Midbrain (tissue), 1 donor: ENCODE data around the gene CCND3.
A peak's percentile ranks its signal among the peaks of the same experiment; 100 is the strongest.

ENCODE experiments used
- DNase-seq: peaks from one replicate; lab custom pipeline; 2025; lab: John Stamatoyannopoulos, UW

CCND3 gene

DNA sequence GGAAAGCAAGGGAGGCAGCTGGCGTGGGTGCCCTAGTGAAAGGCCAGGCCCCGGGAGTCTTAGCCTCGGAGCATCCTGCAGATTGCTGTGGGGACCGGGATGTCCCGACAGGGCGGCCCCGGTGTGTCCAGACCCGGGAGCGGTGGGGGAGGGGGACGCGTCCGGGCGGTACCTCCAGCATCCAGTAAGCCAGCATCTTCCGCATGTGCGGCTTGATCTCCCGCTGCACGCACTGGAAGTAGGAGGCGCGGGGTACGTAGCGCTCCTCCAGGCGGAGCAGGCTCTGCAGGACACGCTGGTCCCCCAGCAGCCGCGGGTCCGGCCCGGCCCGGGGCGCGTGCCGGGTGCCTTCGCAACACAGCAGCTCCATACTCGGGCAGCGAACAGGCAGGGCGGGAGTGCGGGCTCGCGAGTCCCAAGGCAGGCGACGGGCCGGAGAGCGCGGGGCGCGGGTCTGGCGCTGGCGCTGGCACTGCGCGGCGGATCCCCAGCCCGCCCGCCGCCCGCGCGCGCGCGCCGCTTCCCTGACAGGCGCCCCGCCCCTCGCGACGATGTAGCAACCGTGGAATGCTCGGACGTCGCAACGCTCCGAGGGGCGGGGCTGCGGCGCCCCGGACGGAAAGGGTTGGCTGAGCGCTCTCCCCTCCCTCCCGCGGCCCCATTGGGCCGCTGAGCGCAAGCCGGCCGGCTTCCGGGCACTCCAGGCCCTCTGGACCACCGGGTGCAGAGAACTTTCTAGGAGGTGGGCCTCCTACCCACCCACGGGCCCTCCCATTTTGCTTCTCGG lies at the start of gene CCND3:
CCND3 (minus strand) TSS at position 529 of the 787 bp plus-strand sequence; CDS start at position 370, 159 bp downstream.
- DNase-seq, result peak; percentile 93

- DNase-seq, result no peak
These were observed 44.7 kb upstream of the CCND3 start for GRCh38 chr6:41986339-41986738.

DNA sequence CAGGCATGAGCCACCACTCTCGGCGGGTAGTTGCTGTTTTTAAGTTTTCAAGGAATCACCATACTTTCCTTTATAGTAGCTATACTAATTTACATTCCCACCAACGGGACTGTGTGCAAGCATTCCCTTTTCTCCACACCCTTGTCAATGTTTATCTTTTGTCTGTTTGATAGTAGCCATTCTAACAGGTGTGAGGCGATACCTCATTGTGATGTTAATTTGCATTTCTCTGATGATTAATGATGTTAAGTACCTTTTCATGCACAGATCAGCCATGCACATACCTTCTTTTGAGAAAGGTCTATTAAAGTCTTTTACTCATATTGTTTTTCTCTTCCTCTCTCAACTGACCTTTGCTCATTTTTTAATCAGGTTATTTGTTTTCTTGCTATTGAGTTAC lies 43.0 kb upstream of the CCND3 start:
- no peak for DNase-seq

- no peak for DNase-seq
These were observed 35.3 kb upstream of the CCND3 start for GRCh38 chr6:41976794-41977484.

GRCh38 chr6:41975276-41975675 lies 33.7 kb upstream of the CCND3 start:
- no peak for DNase-seq

DNA sequence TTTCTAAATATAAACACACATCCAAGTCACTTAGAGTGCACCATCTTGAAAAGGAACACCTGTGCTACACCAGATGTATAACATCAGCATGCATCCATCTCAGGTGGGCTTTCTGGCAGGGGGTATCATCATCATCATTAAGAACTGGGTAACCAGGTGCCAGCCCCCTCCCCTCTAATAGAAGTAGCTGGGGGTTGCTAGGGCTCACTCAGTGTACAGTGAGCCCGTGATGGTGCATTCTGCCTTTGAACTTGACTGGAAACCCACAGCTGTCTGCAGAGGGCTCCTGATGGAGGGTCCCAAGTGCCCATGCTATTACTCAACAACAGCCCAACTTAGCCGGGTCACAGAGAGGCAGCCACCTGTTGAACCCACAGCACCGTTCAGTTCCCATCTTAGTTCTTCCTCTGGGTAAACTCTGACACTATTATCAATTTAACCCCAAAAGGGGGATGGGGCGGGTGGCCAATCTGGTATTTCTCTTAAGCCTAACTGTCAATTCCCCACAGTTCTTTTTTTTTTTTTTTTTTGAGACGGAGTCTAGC lies 32.7 kb upstream of the CCND3 start:
- no peak for DNase-seq

GRCh38 chr6:41972826-41973225 lies 31.2 kb upstream of the CCND3 start:
- DNase-seq, result no peak

GRCh38 chr6:41970436-41970846 lies 28.8 kb upstream of the CCND3 start:
- no peak for DNase-seq

DNA sequence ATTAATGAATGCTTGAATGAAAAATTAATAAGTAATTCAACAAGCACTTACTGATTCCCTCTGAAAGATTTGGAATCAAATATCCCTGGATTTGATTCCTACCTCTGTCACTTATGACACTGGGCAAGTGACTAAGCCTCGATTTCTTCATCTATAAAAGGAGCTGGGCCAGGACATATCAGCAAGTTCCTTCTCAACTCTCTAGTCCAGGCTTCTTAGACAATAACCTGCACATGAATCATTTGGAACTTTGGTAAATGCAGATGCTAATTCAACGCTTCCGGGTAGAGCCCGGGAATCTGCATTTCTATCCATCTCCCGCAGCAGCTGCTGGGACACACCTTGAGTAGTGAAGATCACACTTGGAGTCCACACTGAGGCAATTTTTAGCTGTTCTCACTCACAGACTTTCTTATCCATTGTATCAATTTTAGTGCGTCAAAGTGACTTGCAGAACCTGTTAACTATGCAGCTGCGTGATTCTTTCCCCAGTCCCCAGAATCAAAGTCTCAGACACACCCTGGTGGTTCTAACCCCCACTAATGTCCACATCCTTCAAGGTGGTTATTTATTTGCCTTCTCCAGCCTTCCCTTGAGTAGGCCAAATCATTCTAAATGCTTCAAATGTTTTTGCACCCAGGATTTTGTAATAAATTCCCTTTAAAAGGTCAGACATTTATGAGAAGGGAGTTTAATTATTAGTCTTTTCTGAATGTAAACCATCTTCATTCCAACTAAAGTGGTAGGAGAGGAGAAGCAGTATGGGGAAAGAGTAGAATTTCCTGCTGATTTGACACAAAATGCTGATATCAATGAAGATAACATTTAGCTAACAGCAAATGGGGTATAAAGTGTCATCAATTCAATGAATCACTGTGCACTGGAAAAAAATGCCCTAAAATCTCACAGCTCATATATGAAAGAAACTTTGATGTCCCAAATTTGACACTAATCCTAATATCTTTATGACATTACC lies 26.0 kb upstream of the CCND3 start:
- no peak for DNase-seq

GRCh38 chr6:41966961-41967311 lies 25.3 kb upstream of the CCND3 start:
- DNase-seq, result no peak

DNA sequence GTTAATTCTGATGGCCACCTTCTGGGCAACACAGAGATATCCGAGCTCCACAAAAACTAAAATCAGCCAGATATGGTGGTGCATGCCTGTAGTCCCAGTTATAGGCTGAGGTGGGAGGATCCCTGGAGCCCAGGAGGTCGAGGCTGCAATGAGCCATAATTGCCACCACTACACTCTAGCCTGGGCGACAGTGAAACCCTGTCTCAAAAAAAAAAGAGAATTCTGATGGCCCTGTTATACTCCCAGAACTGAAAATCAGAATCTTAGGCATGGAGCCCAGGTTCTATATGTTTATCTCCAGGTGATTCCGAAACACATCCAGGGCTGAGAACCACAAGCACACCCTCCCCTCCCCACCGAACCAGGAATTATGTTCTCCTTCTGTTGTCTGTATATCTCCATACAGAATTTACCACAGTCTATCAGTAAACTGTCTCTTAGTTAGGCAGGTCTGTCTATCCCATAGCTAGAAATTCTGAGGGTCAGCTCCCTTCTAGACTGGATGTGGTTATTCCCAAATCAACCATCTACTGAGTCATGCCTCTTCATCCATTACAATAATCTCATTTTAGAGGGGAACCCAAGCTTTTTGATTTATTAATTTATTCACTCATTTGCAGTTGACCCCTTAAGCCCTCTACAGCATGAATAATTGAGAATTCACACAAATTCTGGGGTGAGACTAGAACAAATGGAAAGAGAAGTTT lies 24.8 kb upstream of the CCND3 start:
- no peak for DNase-seq

DNA sequence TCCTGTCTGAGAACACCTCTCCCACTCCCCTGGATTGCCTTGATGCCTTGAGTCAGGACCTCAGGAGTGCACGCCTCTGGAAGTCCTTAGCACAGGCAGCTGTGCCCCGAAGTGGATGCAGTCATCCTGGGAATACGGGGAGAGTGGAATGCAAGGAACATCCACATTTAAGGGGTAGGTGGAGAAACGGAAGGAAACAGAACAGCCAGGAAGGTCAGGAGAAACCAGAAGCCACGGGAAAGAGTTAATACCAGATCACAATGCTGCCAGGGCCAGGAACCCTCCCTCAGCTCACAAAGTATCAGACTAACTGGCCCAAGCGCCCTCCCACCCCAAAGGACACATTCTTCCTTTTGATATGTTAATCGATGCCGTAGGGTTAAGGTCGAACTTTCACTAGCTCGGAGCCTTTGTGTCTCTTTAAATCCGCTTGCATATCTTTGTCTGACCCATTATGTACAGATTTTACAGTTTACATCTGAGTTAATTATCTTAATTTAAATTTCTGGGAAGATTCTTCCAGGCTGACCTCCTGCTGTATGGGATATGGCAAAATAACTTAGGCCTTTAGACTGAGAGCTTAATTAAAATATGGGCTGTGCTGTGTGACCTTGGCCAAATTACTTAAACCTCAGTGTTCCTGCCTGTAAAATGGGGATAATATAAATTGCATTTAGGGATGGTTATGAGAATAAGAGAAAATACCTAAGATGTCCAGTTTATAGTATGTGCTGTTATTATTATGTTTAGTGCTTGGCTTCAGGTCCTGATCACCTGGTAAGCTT lies 24.0 kb upstream of the CCND3 start:
- no peak for DNase-seq

DNA sequence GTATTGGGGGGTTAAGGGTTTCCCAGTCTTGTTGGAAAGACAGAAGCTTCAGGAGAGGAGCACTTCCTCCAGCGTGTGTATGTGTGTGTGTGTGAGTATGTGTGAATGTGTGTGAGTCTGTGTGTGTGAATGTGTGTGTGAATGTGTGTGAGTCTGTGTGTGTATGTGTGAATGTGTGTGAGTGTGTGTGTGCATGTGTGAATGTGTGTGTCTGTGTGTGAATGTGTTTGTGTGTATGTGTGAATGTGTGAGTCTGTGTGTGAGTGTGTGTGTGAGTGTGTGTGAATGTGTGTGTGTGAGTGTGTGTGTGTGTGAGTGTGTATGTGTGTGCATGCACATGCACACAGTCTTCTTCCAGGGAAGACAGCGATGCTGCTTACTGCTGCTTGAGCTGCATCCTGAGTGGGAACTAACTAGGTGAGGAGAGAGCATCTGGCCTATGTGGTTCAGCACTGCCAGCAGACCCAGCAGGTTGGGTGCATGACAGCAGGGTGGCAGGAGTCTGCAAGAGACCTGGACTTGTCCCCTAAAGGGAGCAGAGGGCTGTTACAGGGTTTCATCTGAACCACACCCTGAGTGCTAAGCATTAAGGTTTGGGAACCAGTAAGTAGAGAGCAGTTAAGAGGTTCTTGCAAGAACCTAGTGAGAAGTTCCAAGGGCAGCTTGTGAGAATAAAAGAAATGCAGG lies 22.7 kb upstream of the CCND3 start:
- DNase-seq, result no peak

DNA sequence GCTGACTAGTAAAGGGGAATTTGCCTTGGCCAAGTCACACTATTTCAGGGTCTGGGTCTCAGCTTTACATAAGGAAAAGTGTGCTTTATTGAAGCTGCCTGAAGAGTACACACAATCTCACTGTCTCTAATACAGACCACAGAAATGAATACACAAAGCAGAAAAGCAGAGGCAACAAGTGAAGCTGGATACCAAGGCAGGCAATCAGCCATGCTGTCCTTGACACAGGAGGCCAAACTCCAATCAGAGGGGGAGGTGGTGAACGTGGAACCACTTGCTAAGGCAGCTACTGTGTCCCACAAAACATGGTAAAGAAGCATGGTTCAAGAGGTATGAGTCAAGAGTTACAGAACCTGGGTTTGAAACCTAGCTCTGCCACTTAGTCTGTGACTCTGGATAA lies 21.8 kb upstream of the CCND3 start:
- DNase-seq, result no peak

GRCh38 chr6:41960028-41960427 lies 18.4 kb upstream of the CCND3 start:
- DNase-seq, result no peak

GRCh38 chr6:41958022-41958856 lies 16.6 kb upstream of the CCND3 start:
- no peak for DNase-seq

DNA sequence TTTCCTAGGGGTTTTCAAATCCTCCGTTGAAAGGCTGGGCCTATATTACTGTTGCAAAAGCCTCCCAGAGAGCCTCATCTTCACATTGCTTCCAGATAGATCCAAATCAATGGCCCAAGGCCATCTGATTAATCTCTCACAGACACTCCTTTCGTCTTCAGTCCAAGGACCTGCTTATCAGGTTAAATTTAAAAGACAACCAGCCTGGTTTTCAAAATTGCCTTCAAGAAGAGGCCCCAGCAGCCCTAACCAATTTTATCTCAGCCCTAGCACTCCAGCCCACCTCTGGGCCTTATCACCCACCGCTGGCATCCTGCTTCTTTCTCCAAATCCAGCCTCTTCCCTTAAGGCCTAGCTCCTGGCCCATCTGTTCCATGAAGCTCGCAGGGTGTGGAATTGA lies 15.5 kb upstream of the CCND3 start:
- no peak for DNase-seq

DNA sequence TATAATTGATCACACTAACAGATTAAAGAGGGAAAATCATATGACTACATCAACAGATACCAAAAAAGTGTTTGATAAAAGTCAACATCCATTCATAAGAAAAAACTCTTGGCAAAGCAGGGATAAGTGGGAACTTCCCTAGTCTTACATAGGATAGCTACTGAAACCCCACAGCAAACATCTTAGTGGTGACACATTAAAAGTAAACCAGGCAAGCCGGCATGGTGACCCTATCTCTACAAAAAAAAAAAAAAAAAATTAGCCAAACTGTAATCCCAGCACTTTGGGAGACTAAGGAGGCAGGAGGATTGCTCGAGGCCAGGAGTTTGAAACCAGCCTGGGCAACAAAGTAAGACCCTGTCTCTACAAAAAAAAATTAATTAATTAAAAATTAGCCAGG lies 13.8 kb upstream of the CCND3 start:
- no peak for DNase-seq

DNA sequence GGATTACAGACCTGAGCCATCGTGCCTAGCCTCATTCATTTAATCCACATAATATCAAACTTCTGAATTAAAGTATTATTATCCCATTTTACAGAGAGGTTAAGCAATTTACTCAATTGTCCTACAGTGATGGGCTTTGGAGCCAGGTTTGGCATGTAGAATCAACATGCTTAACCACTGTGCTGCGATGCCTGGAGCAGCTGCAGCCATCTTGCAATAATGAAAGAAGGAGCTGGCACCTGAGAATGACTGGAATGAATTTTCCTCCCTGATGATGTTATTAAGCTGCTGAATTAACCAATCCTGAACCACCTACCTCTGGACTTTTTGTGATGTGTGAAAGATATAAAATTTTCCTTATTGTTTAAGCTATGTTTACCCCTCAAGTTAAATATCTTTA lies 13.1 kb upstream of the CCND3 start:
- DNase-seq, result no peak
